HEK293T (cell line): ENCODE data around the gene ENPEP.

Experiments used
- CTCF ChIA-PET: fragments of 350-600 bp; formaldehyde crosslinking; extraction: SDS; loops from one replicate; lab custom pipeline; 2021; ENCODE audit warnings: antibody characterized with exemption, inconsistent platforms; lab: Yijun Ruan, JAX
- POLR2A ChIA-PET: fragments of 350-600 bp; formaldehyde crosslinking; extraction: SDS; loops from one replicate; lab custom pipeline; 2020; ENCODE audit warnings: antibody characterized with exemption, inconsistent platforms; lab: Yijun Ruan, JAX
- DNase-seq: peaks from one replicate; pipeline ENCODE4 v3.0.0; 2012; ENCODE audit warnings: mixed read lengths; ENCODE audit errors: extremely low spot score
- ARNT ChIP-seq: fragments of 450-650 bp; IDR thresholded peaks from 2 replicates; pipeline ENCODE4 v1.6.1; 2017; ENCODE audit warnings: mild to moderate bottlenecking
- BHLHE40 ChIP-seq: fragments of 450-650 bp; IDR thresholded peaks from 2 replicates; pipeline ENCODE4 v1.6.1; 2016; ENCODE audit warnings: mild to moderate bottlenecking, moderate library complexity, borderline replicate concordance
- CTBP1 ChIP-seq: fragments of 450-650 bp; IDR thresholded peaks from 2 replicates; pipeline ENCODE4 v1.6.1; 2016; ENCODE audit warnings: borderline replicate concordance
- ELF4 ChIP-seq: fragments of 450-650 bp; IDR thresholded peaks from 2 replicates; pipeline ENCODE4 v1.6.1; 2017; ENCODE audit warnings: antibody characterized with exemption
- FOXA1 ChIP-seq: fragments of 450-650 bp; IDR thresholded peaks from 2 replicates; pipeline ENCODE4 v1.6.1; 2016; ENCODE audit warnings: mild to moderate bottlenecking
- FOXK2 ChIP-seq: fragments of 450-650 bp; IDR thresholded peaks from 2 replicates; pipeline ENCODE4 v1.6.1; 2016; ENCODE audit warnings: mild to moderate bottlenecking
- FOXM1 ChIP-seq: fragments of 450-650 bp; IDR thresholded peaks from 2 replicates; pipeline ENCODE4 v1.6.1; 2017; ENCODE audit warnings: mild to moderate bottlenecking, borderline replicate concordance
- HDGF ChIP-seq: fragments of 450-650 bp; IDR thresholded peaks from 2 replicates; pipeline ENCODE4 v1.6.1; 2017; ENCODE audit warnings: antibody characterized with exemption, borderline replicate concordance
- L3MBTL2 ChIP-seq: fragments of 450-650 bp; conservative IDR thresholded peaks from 2 replicates; pipeline ENCODE4 v1.6.1; 2016; ENCODE audit warnings: mild to moderate bottlenecking
- LEF1 ChIP-seq: fragments of 450-650 bp; IDR thresholded peaks from 2 replicates; pipeline ENCODE4 v1.6.1; 2017; ENCODE audit warnings: mild to moderate bottlenecking, borderline replicate concordance
- NFRKB ChIP-seq: fragments of 450-650 bp; IDR thresholded peaks from 2 replicates; pipeline ENCODE4 v1.6.1; 2016; ENCODE audit warnings: mild to moderate bottlenecking, moderate library complexity
- SP1 ChIP-seq: fragments of 450-650 bp; IDR thresholded peaks from 2 replicates; pipeline ENCODE4 v1.6.1; 2017
- SUZ12 ChIP-seq: fragments of 450-650 bp; IDR thresholded peaks from 2 replicates; pipeline ENCODE4 v1.6.1; 2016; ENCODE audit warnings: mild to moderate bottlenecking
- TARDBP ChIP-seq: fragments of 450-650 bp; IDR thresholded peaks from 2 replicates; pipeline ENCODE4 v1.6.1; 2016
- ZNF384 ChIP-seq: fragments of 450-650 bp; IDR thresholded peaks from 2 replicates; pipeline ENCODE4 v1.6.1; 2016
- TF ChIP-seq, protein P1 (sequence below): fragments of 450-650 bp; IDR thresholded peaks from 2 replicates; pipeline ENCODE4 v1.6.1; 2016

Gene ENPEP

DNA sequence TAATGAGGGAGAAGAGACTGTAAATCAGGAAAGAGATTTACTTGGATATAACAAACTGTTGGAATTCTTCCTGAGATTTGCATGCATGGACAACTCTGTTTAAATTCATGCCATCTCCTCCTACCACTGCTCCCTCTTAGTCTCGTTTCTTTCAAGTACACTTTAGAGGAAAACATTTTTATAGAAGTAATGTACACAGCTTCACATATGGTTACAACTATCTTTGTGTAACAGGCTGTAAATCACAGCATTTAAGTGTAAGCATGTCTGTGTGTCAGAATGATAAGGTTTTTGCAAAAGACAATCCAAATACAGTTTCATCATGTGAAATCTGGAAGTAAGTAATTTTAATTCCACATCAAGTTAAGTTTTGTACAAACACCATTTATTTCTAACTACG lies 21.5 kb upstream of the ENPEP start:
- TF ChIP-seq BHLHE40 (no peak), FOXM1 (no peak), HDGF (no peak), ZNF384 (no peak), TARDBP (no peak)
- ChIA-PET CTCF (no interaction called here), POLR2A (no interaction called here)
- no peak for DNase-seq

DNA sequence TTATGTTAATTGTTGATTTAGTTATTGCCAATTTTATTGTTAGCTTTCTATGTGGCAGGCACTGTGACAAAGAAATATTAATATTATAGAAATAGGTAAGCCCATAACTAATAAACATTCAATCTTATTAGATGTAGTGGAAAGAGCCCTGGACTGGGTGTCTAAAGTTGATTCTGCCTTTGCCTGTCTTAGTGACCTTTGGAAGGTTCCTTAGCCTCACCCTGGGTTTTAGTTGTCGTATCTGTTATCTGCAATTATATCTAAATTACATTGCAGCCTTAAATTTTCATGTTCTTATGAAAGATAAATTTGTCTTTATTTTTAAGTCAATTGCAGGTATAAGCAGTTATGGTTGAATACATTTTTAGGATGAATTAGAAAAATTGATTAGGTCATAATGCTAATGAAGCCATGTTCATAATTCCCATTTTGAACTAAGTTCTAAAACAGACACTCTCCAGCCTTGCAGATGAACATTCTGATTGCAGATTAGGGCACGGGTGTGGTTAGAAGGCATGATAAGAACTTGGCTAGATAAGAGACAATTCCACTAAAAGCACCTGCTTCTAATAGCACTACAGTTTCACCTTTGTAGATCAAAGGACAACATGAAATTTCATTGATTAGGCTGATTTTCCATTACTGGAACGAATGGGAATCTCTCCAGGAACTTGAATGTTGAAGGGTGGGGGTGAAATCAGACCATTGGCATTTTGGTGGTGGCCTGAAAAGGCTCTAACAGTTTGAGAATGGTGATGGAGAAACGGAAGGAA lies 17.3 kb upstream of the ENPEP start:
- TF ChIP-seq NFRKB (no peak), FOXA1 (no peak), ELF4 (no peak), HDGF (no peak), ZNF384 (no peak), LEF1 (no peak), CTBP1 (no peak), FOXM1 (no peak), FOXK2 (no peak), BHLHE40 (no peak), SP1 (no peak), SUZ12 (no peak), TARDBP (no peak), L3MBTL2 (no peak), ARNT (no peak)
- TF ChIP-seq, protein P1, sequence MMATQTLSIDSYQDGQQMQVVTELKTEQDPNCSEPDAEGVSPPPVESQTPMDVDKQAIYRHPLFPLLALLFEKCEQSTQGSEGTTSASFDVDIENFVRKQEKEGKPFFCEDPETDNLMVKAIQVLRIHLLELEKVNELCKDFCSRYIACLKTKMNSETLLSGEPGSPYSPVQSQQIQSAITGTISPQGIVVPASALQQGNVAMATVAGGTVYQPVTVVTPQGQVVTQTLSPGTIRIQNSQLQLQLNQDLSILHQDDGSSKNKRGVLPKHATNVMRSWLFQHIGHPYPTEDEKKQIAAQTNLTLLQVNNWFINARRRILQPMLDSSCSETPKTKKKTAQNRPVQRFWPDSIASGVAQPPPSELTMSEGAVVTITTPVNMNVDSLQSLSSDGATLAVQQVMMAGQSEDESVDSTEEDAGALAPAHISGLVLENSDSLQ, result no peak
- ChIA-PET POLR2A (no interaction called here), CTCF (no interaction called here)
- no peak for DNase-seq

DNA sequence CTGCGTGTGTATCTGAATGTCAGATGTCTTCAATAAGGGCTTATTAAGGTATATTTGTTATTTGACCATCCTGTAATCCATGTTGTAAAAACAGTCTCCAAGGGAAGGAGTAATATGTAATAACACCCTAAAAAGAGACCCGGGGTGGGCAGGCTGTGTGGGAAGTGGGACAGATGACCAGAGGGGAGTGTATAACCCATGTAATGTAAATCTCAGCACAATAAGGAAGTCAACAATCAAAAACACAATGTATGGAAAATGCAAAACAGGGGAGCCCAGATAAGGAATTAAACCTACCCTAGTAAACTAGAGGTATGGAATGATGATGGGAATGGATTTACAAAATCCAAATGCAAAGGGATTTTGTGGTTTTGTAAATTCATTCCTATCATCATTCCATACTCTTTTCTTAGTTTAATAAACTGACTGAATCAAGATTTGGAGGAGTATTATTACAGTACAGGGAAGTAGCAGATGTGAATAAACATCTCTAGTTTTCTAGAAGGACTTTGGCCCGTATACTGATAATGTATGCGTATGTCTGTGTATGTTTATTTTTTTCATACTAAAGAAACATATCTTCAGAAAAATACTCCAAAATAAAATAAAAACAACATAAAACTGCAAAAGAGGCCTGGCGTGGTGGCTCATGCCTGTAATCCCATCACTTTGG lies 15.7 kb upstream of the ENPEP start:
- DNase-seq, result no peak
- POLR2A ChIA-PET, result no interaction called here
- CTCF ChIA-PET, result no interaction called here
- TF ChIP-seq SP1, result no peak
- no peak for TF ChIP-seq NFRKB
- TF ChIP-seq FOXA1, result no peak

DNA sequence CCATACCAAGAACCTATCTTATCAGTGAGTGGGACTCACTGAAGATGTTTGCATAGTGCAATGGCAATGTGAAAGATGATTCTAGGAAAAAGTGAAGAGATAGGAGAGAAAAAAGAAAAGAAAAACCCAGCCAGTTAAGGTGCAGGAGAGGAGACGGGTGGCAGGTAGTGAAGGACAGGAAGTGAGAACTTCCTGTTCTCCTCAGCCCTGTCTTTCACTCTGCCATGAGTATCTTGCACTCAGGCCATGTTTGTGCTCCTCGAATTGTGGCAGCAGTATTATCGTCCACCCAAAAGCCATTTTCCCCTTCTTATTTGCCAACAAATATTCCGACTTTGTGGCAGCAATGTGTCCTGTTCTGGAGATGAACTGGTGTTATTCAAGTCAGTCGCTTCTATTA lies 8.6 kb upstream of the ENPEP start:
- CTCF ChIA-PET, result no interaction called here
- TF ChIP-seq SP1 (no peak), L3MBTL2 (no peak), ELF4 (no peak), HDGF (no peak), ARNT (no peak), FOXM1 (no peak), BHLHE40 (no peak), ZNF384 (no peak), CTBP1 (no peak), FOXK2 (no peak), NFRKB (no peak), FOXA1 (no peak), TARDBP (no peak), SUZ12 (no peak), LEF1 (no peak)
- TF ChIP-seq, protein P1, result no peak
- POLR2A ChIA-PET, result no interaction called here
- no peak for DNase-seq

DNA sequence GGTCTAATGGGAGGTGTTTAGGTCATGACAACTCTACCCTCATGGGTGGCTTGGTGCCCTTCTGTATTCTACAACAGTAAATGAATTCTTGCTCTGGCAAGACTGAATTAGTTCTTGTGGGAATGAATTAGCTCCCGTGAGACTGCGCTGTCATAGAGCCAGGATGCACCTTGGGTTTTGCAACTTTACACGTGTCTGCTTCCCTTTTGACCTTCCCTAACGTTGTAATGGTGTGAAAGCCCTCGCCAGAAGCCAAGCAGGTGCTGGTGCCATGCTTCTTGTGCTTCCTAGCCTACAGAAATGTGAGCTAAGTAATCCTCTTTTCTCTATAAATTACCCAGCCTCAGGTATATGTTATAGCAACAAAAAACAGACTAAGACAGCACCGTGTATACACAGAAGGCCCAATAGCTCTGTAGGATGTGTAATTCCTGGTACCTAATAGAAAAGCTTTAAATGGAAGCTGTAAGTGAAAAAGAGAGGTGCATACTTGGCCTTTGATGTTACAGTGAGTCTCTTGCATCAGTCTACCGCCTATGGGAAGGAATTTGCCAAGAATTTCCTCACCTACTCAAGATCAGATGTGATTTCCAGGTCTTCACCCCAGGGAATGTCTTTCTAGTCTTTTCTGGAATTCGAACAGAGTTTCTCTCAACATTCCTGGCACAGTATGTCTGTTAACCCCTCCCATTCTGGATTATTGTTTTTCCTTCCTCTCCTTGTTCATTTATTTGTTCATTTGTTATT lies 3.2 kb upstream of the ENPEP start:
- TF ChIP-seq TARDBP, result no peak
- no peak for TF ChIP-seq SP1
- TF ChIP-seq LEF1, result no peak
- TF ChIP-seq L3MBTL2, result no peak
- no peak for TF ChIP-seq ARNT
- TF ChIP-seq ZNF384, result no peak
- TF ChIP-seq, protein P1, result no peak
- TF ChIP-seq FOXK2, result no peak
- TF ChIP-seq SUZ12, result no peak
- TF ChIP-seq NFRKB, result no peak
- no peak for TF ChIP-seq FOXA1
- TF ChIP-seq ELF4, result no peak
- no peak for TF ChIP-seq CTBP1
- TF ChIP-seq HDGF, result no peak
- no peak for TF ChIP-seq FOXM1
- no peak for TF ChIP-seq BHLHE40
- POLR2A ChIA-PET, result no interaction called here
- DNase-seq, result no peak
- CTCF ChIA-PET, result no interaction called here
